GM21360 (cell line): ENCODE data around the gene NEK2.

Source experiments
- ATAC-seq: cut with Tn5 transposase; IDR thresholded peaks from one replicate; pipeline ENCODE4 v1.9.1; 2021; ENCODE audit warnings: mild to moderate bottlenecking, moderate library complexity; ENCODE audit not compliant: unreplicated experiment

The NEK2 gene

DNA sequence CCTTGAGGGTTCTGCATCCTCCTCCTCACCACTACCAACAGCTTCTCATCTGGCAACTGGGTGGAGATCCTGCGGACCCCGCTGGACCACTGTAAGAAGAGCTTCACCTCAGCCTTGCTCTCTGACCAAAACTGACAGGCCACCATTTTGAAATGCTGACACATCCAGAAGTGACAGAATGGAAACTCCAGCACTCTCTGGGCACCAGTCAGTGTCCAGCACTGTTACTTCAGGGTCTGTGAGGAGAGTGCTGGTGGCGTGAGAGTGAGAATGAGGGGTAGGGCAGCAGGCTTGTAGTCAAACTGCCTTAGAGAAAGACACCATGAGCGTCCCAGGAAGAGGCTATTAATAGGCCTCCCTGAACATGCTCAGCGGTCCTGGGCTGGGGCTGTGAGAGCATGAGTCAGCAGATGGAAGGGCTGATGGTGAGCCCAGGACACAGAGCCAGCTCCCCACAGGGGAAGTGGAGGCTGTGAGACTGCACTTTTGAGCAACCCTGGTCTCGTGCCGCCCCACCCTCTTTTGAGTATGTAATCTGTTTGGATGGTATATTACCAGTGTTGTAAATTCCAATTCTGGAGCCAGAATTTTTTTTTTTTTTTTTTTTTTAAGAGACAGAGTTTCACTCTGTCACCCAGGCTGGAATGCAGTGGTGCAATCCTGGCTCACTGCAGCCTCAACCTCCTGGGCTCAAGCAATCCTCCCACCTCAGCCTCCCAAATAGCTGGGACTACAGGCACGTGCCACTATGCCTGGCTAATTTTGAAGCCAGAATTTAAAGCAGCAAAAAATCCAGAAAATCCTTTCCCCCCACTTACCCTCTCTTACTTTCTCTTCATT, 62.1 kb downstream of the NEK2 start:
- no peak for ATAC-seq

DNA sequence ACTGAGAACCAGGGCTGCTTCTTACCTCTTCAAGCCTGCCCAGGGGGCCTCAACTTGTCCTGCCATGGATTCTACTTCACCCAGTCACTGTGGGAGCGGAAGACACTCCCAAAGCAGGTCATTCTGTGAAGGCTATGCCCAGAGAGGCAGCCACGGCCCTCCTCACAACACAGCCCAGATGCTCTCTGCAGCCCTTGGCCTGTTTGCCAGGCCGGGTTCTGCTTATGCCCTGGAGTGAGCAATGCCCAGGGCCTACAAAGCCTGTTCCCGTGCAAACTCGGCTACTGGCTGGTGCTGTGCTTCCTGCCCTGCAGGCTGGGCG, 62.7 kb downstream of the NEK2 start:
- ATAC-seq: no peak
